Naive thymus-derived CD4-positive, alpha-beta T cell (primary cell): ENCODE data around the gene OFD1. TPM values are rescaled to one million over a fixed set of nuclear protein-coding genes. Genes with fewer than 3 reads are reported as not detected.
A peak's percentile ranks its signal among the peaks of the same experiment; 100 is the strongest.

Source experiments
- ATAC-seq: fragments of 150-1000 bp; cut with Tn5 transposase; 2 replicates; pipeline ENCODE4 v1.10.0; 2021; ENCODE audit warnings: mild to moderate bottlenecking, moderate library complexity
- CTCF ChIA-PET: fragments of 350-600 bp; sonication (Branson Sonifier 250); formaldehyde crosslinking; loops from one replicate; lab custom pipeline; 2021; ENCODE audit warnings: antibody characterized with exemption; lab: Charles Lee
- POLR2A ChIA-PET: fragments of 350-600 bp; sonication (Branson Sonifier 250); formaldehyde crosslinking; loops from one replicate; lab custom pipeline; 2021; ENCODE audit warnings: antibody characterized with exemption, inconsistent platforms; lab: Charles Lee
- DNase-seq, 9 donors: peaks; one replicate each; pipeline versions ENCODE4 v3.0.0 to v3.0.0-alpha.2; 2020 to 2022; ENCODE audit warnings: mixed read lengths in 1 of 9
- H3K27ac ChIP-seq: one replicate; pipeline ENCODE4 v1.7.0; 2013; ENCODE audit warnings: mild to moderate bottlenecking, low read depth, low read length, moderate library complexity
- H3K27me3 ChIP-seq, 2 donors: one replicate each; pipeline ENCODE4 v1.7.0; 2013; ENCODE audit warnings: low read length in 2 of 2, mild to moderate bottlenecking in 2 of 2, moderate library complexity in 2 of 2; ENCODE audit not compliant: control insufficient read depth in 2 of 2, insufficient read depth in 2 of 2
- H3K36me3 ChIP-seq, 3 experiments: 1 replicate in 2 of 3; 2 replicates in 1 of 3; pipeline ENCODE4 v1.7.0; 2013; ENCODE audit warnings: low read length in 3 of 3, mild to moderate bottlenecking in 3 of 3, moderate library complexity in 1 of 3; ENCODE audit not compliant: insufficient read depth in 3 of 3, control insufficient read depth in 2 of 3
- H3K4me1 ChIP-seq, 2 donors: one replicate each; pipeline ENCODE4 v1.7.0; 2013; ENCODE audit warnings: low read length in 2 of 2, mild to moderate bottlenecking in 2 of 2, moderate library complexity in 1 of 2; ENCODE audit not compliant: control insufficient read depth in 2 of 2, insufficient read depth in 2 of 2
- H3K4me3 ChIP-seq: 2 replicates; pipeline ENCODE4 v1.7.0; 2013; ENCODE audit warnings: mild to moderate bottlenecking, low read length
- H3K9me3 ChIP-seq, 3 experiments: 1 replicate in 2 of 3; 2 replicates in 1 of 3; pipeline ENCODE4 v1.7.0; 2013; ENCODE audit warnings: low read length in 3 of 3; ENCODE audit not compliant: control insufficient read depth in 2 of 3
- H3K27ac Mint-ChIP-seq, 9 donors: one replicate each; pipeline ENCODE4 v1.8.0; 2020 to 2022; ENCODE audit warnings: mixed read lengths in 9 of 9, mild to moderate bottlenecking in 8 of 9, moderate library complexity in 5 of 9, inconsistent platforms in 2 of 9
- H3K27me3 Mint-ChIP-seq, 5 donors: one replicate each; pipeline ENCODE4 v1.8.0; 2021 to 2022; ENCODE audit warnings: mixed read lengths in 5 of 5, mild to moderate bottlenecking in 1 of 5
- H3K36me3 Mint-ChIP-seq, 5 donors: one replicate each; pipeline ENCODE4 v1.8.0; 2020 to 2022; ENCODE audit warnings: mixed read lengths in 5 of 5, mild to moderate bottlenecking in 3 of 5, inconsistent platforms in 1 of 5
- H3K4me1 Mint-ChIP-seq, 7 donors: one replicate each; pipeline ENCODE4 v1.8.0; 2020 to 2022; ENCODE audit warnings: mixed read lengths in 7 of 7, mild to moderate bottlenecking in 3 of 7, inconsistent platforms in 1 of 7
- H3K4me3 Mint-ChIP-seq, 10 donors: one replicate each; pipeline ENCODE4 v1.8.0; 2020 to 2022; ENCODE audit warnings: mild to moderate bottlenecking in 10 of 10, mixed read lengths in 10 of 10, moderate library complexity in 6 of 10, inconsistent platforms in 2 of 10
- H3K9me3 Mint-ChIP-seq, 11 donors: one replicate each; pipeline ENCODE4 v1.8.0; 2020 to 2022; ENCODE audit warnings: mixed read lengths in 11 of 11, mild to moderate bottlenecking in 4 of 11, inconsistent platforms in 1 of 11, moderate library complexity in 1 of 11
- intact Hi-C, 2 donors: fragments of 100-400 bp; cut with micrococcal nuclease; formaldehyde crosslinking; loops; one replicate each; pipeline ENCODE4 v1.15.1; 2023
- polyA plus RNA-seq, 2 donors: library from polyadenylated mRNA; unstranded; fragments of 300-500 nt; fragmentation: Illumina TruSeq; gene quantifications; one replicate each; pipeline ENCODE4 v1.2.3, GENCODE V29; 2021
- total RNA-seq, 6 experiments: library from RNA in 5 of 6; stranded (reverse) in 5 of 6; gene quantifications; 1 replicate in 5 of 6; 2 replicates in 1 of 6; pipeline ENCODE4 v1.2.3 and lab custom pipeline; 2021 to 2026

The OFD1 gene
- total and polyA plus RNA-seq, 7 experiments from 2014 or later: 30.4 to 142 (median 50.4) TPM

GRCh38 chrX:13752141-13752540 is 17.6 kb downstream of the OFD1 start:
- Histone ChIP-seq H3K27ac (no peak overlapping the region), H3K4me3 (no peak overlapping the region), H3K36me3 (peaks cover 8 to 35% (median 9%) of the 10 kb centered on the region in 3 experiments), H3K4me1 (peaks cover 4 to 8% of the 10 kb centered on the region in 2 donors), H3K9me3 (no peaks in the 10 kb centered on the region), H3K27me3 (no peaks in the 10 kb centered on the region)
- peaks cover 6 to 33% (median 15%) of the 10 kb centered on the region in 7 donors for H3K4me1 Mint-ChIP-seq
- H3K27ac Mint-ChIP-seq: peak overlapping the region in 1 of 9 donors; percentile 17
- intact Hi-C loops: no loop called here
- DNase-seq (no peak), ATAC-seq (no peak)
- ChIA-PET POLR2A (no interaction called here), CTCF (interaction anchor here (0.7 to 1.0 kb wide), 2 partner anchors 280 to 963 kb away, joined by 3 read pairs; no protein-coding TSS in a partner anchor)
- H3K9me3 Mint-ChIP-seq: no peaks in the 10 kb centered on the region
- peaks cover 0 to 14% (median 6%) of the 10 kb centered on the region in 5 donors for H3K36me3 Mint-ChIP-seq
- no peak overlapping the region for H3K4me3 Mint-ChIP-seq
- no peaks in the 10 kb centered on the region for H3K27me3 Mint-ChIP-seq

- intact Hi-C loops: no loop called here
- no peaks in the 10 kb centered on the region for H3K9me3 Mint-ChIP-seq
- ATAC-seq (no peak), DNase-seq (no peak)
- H3K4me3 ChIP-seq: no peak overlapping the region
- H3K4me1 Mint-ChIP-seq: peaks cover 6 to 28% (median 15%) of the 10 kb centered on the region in 7 donors
- H3K27me3 ChIP-seq: no peaks in the 10 kb centered on the region
- peak overlapping the region in 5 of 9 donors; percentile 1 to 80 (median 53) for H3K27ac Mint-ChIP-seq
- no peak overlapping the region for H3K27ac ChIP-seq
- peaks cover 10 to 34% (median 12%) of the 10 kb centered on the region in 3 experiments for H3K36me3 ChIP-seq
- no peaks in the 10 kb centered on the region for H3K9me3 ChIP-seq
- H3K4me3 Mint-ChIP-seq: peak overlapping the region in 1 of 10 donors; percentile 38
- H3K36me3 Mint-ChIP-seq: peaks cover 0 to 9% (median 6%) of the 10 kb centered on the region in 5 donors
- ChIA-PET CTCF (interaction anchor here (1.0 kb wide), 1 partner anchor 279 kb away, joined by 3 read pairs; no protein-coding TSS in a partner anchor), POLR2A (interaction anchor here (0.7 kb wide), 1 partner anchor 279 kb away, joined by 3 read pairs; no protein-coding TSS in a partner anchor)
- no peaks in the 10 kb centered on the region for H3K27me3 Mint-ChIP-seq
- H3K4me1 ChIP-seq: peaks cover 4 to 8% of the 10 kb centered on the region in 2 donors
Measured at GRCh38 chrX:13752646-13753045, 18.1 kb downstream of the OFD1 start.

GRCh38 chrX:13754765-13755164 is 20.2 kb downstream of the OFD1 start:
- no peaks in the 10 kb centered on the region for H3K9me3 Mint-ChIP-seq
- POLR2A ChIA-PET: interaction anchor here (0.6 to 1.4 kb wide), 2 partner anchors 20 to 95 kb away, joined by 3 to 6 read pairs; partner anchors contain the start of genes OFD1 and TRAPPC2
- no peak overlapping the region for H3K27ac ChIP-seq
- H3K4me3 Mint-ChIP-seq: no peak overlapping the region
- intact Hi-C loops: no loop called here
- H3K36me3 ChIP-seq: peaks cover 13 to 31% (median 17%) of the 10 kb centered on the region in 3 experiments
- peaks cover 6 to 28% (median 15%) of the 10 kb centered on the region in 7 donors for H3K4me1 Mint-ChIP-seq
- H3K4me3 ChIP-seq: no peak overlapping the region
- no peaks in the 10 kb centered on the region for H3K9me3 ChIP-seq
- H3K36me3 Mint-ChIP-seq: peaks cover under 1 to 19% (median 10%) of the 10 kb centered on the region in 5 donors
- no peak overlapping the region for H3K27ac Mint-ChIP-seq
- H3K27me3 Mint-ChIP-seq: no peaks in the 10 kb centered on the region
- DNase-seq: no peak
- H3K4me1 ChIP-seq: peaks cover 4 to 8% of the 10 kb centered on the region in 2 donors
- CTCF ChIA-PET: interaction anchor here (0.6 to 0.7 kb wide), 2 partner anchors 65 to 281 kb away, joined by 4 read pairs; no protein-coding TSS in a partner anchor
- H3K27me3 ChIP-seq: no peaks in the 10 kb centered on the region
- no peak for ATAC-seq

- no peak overlapping the region for H3K27ac ChIP-seq
- Mint-ChIP-seq H3K27ac (peak overlapping the region in 2 of 9 donors; percentile 69 to 74), H3K9me3 (no peaks in the 10 kb centered on the region), H3K4me1 (peaks cover 6 to 25% (median 13%) of the 10 kb centered on the region in 7 donors), H3K4me3 (no peak overlapping the region), H3K36me3 (peaks cover 4 to 23% (median 10%) of the 10 kb centered on the region in 5 donors), H3K27me3 (no peaks in the 10 kb centered on the region)
- no peaks in the 10 kb centered on the region for H3K9me3 ChIP-seq
- intact Hi-C loops: no loop called here
- ChIA-PET CTCF (interaction anchor here (0.6 to 0.7 kb wide), 2 partner anchors 65 to 475 kb away, joined by 3 to 4 read pairs; no protein-coding TSS in a partner anchor), POLR2A (interaction anchor here (0.7 to 1.4 kb wide), 2 partner anchors 20 to 68 kb away, joined by 3 to 6 read pairs; partner anchors contain the start of genes OFD1 and TRAPPC2)
- H3K4me3 ChIP-seq: no peak overlapping the region
- H3K36me3 ChIP-seq: peaks cover 10 to 36% (median 21%) of the 10 kb centered on the region in 3 experiments
- peaks cover 4 to 8% of the 10 kb centered on the region in 2 donors for H3K4me1 ChIP-seq
- ATAC-seq: peak; percentile 62
- H3K27me3 ChIP-seq: no peaks in the 10 kb centered on the region
- peak in 4 of 9 donors; percentile 13 to 19 (median 16) for DNase-seq
Measured at GRCh38 chrX:13755254-13755653, 20.7 kb downstream of the OFD1 start.

GRCh38 chrX:13756381-13756780 is 21.8 kb downstream of the OFD1 start:
- Histone ChIP-seq H3K9me3 (no peaks in the 10 kb centered on the region), H3K27me3 (no peaks in the 10 kb centered on the region), H3K36me3 (peaks cover 14 to 44% (median 21%) of the 10 kb centered on the region in 3 experiments), H3K4me3 (no peak overlapping the region), H3K27ac (no peak overlapping the region), H3K4me1 (peaks cover 4 to 5% of the 10 kb centered on the region in 2 donors)
- DNase-seq: no peak
- no peaks in the 10 kb centered on the region for H3K9me3 Mint-ChIP-seq
- POLR2A ChIA-PET: no interaction called here
- intact Hi-C loops: no loop called here
- H3K4me3 Mint-ChIP-seq: no peak overlapping the region
- ATAC-seq: no peak
- H3K4me1 Mint-ChIP-seq: peaks cover 6 to 21% (median 13%) of the 10 kb centered on the region in 7 donors
- H3K27ac Mint-ChIP-seq: no peak overlapping the region
- peaks cover 4 to 29% (median 15%) of the 10 kb centered on the region in 5 donors for H3K36me3 Mint-ChIP-seq
- no peaks in the 10 kb centered on the region for H3K27me3 Mint-ChIP-seq
- CTCF ChIA-PET: interaction anchor here (0.8 kb wide), 1 partner anchor 24 kb away, joined by 3 read pairs; no protein-coding TSS in a partner anchor

GRCh38 chrX:13759152-13759718 is 24.7 kb downstream of the OFD1 start:
- Histone ChIP-seq H3K4me1 (peaks cover 4 to 5% of the 10 kb centered on the region in 2 donors), H3K27ac (no peak overlapping the region), H3K27me3 (no peaks in the 10 kb centered on the region), H3K36me3 (peaks cover 9 to 60% (median 21%) of the 10 kb centered on the region in 3 experiments), H3K9me3 (no peaks in the 10 kb centered on the region), H3K4me3 (no peak overlapping the region)
- peaks cover 0 to 14% (median 10%) of the 10 kb centered on the region in 7 donors for H3K4me1 Mint-ChIP-seq
- intact Hi-C loops: no loop called here
- peaks cover 4 to 22% (median 12%) of the 10 kb centered on the region in 5 donors for H3K36me3 Mint-ChIP-seq
- ChIA-PET CTCF (interaction anchor here (0.5 kb wide), 1 partner anchor 971 kb away, joined by 3 read pairs; no protein-coding TSS in a partner anchor), POLR2A (no interaction called here)
- ATAC-seq (peak; percentile 34), DNase-seq (no peak)
- no peak overlapping the region for H3K4me3 Mint-ChIP-seq
- H3K27me3 Mint-ChIP-seq: no peaks in the 10 kb centered on the region
- peak overlapping the region in 3 of 9 donors; percentile 22 to 40 (median 32) for H3K27ac Mint-ChIP-seq
- no peaks in the 10 kb centered on the region for H3K9me3 Mint-ChIP-seq
